Raji (cell line): ENCODE data around the gene GRB10.

Experiments
- POLR2A ChIP-seq: IDR thresholded peaks from 2 replicates; pipeline ENCODE4 v1.6.1; 2011; ENCODE audit warnings: low read depth, low read length, control low read depth; ENCODE audit not compliant: insufficient read depth

GRB10 gene

DNA sequence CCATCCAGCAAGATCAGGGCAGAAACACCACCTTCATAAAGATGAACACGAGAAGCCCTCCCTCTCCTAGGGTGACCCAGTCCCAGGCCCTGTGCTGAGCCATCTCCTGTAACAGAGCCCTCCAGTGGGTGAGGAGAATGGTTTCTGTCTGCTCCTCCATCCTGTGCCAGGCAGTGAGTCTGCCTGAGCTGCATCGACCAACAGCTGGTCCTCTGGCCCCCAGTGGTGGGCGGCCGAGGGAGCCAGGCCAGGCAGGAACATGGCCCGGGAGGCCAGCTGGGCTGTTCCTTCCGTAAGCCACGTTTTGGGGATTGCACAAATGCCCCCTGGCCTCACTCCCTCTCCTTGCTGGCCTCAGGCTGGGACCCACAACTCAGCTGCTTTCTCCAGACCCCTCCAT lies 73.5 kb downstream of the GRB10 start:
- no peak for TF ChIP-seq POLR2A

DNA sequence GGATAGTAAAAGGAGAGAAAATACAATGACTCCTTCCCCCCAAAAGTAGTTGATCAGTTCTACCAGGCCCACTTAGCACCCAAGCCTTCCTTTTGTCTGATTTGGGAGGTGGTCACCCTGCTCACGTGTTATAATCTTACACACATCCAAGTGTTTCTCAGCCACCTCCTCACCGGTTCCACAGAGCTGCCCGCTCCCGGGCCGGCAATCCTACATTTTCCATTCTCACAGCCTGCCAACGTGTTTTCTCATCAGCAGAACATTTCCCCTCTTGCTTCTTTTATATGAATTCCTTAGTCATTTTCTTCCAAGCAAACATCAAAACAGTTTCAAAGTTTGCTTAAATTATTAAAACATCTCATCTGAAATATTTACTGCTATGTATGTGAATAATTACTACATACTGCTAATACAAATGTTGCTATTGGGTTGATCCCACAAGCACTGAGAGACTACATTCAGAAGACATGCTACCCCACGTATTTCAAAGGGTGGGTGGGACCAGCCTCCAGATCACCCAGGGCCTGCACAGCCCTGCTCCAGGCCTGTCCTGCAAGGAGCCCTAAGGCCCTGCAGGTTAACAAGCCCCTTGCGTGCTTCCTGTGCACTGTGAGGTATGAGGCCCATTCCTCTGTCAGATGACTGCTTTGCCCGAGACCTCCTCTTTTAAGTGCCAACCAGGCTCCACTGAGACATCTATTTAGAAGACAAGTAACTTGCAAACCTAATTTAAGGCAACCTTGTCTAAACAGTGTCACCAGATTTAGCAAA lies 75.3 kb downstream of the GRB10 start:
- no peak for TF ChIP-seq POLR2A

DNA sequence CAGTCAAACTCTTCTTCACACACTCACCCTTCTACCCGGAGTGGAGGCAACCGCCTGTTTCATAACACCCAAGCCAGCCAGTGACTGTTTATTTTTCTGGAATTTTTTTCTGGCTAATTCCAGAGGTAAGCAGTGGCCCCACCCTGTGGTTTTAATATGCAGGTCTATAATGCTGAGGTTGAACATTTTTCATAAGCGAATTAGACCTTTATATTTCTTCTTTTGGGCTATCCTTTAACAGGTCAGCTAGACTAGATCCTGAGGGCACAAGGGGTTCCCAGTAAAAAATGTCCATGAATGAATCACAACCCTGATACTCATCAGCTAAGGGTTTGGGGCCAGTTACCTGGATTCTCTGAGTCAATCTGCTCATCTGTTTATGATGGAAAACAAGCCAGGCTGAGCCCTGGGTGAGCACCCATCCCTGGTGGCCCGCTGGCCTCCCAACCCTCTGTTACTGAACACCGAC lies 76.2 kb downstream of the GRB10 start:
- no peak for TF ChIP-seq POLR2A

DNA sequence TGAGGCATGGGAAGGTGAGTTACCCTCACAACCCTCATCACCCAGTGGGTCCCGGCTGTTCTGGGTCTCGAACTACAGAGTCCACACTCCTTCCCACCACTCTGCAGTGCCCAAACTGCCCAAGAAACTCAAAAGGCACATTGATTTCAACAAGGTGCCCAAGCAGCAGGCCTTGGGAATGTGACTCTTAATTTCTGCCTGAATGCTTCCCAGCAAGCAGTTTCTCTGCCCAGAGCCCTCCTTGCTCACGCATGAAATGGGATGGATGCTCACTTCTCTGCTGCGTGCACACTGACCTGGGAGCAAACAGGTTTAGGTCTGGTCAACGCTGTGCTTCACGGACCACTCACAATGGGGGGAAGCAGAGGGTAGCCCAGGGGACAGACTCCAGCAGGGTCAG lies 77.9 kb downstream of the GRB10 start:
- no peak for TF ChIP-seq POLR2A

DNA sequence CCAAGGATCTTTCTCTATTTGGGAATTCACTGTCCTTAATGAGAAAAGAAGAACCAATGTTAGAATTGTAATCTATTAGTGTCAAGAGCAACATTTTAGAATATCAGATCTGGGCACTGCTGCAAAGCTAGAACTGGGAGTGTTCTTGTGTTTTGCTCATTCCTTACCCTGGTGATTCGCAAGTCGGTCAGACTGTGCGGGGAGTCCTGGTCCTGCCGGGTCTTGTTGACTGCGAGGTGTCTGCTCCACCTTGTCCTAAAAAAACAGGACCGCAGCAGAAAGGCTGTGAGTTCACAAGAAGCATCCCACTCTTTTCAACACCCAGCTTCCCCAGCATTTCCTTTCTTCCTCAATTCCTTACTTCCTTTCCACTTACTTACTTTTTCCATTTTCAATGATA lies 79.0 kb downstream of the GRB10 start:
- TF ChIP-seq POLR2A: no peak

DNA sequence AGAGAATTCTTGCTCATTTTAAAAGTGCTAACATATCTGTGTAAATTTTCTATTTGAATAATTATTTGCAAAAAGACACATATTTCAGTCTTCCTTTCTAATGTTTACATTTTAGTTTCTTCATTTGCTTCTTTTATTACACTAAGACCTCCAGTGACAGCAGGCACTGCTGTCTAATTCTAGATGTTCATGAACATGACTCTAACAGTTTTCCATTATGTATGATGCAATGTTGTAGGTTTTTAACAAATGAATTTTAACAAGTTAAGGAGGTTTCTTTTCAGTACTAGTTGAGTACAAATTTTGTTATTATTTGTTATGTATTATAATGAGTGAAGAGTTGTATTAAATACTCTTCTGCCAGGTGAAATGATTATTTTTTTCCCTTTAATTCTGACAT lies 83.6 kb downstream of the GRB10 start:
- TF ChIP-seq POLR2A: no peak

DNA sequence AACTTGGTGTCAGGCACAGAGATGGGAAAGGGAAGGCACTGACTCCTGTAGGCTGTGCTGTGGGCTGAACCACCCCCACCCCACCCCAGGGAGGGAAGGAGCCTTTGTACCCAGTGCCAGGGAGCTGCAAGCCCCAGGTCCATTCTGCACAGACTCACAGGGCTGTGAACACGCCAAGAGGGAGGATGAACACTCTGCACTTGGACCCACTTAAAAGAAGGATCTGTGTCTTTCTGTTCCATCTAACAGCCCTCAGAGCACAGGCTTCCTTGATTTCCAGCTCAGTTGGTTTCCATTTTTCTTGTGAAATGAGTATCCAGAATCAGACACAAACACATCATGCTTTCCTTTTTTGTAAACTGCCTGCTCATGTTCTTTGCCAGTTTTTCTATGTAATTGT lies 84.9 kb downstream of the GRB10 start:
- TF ChIP-seq POLR2A: no peak

DNA sequence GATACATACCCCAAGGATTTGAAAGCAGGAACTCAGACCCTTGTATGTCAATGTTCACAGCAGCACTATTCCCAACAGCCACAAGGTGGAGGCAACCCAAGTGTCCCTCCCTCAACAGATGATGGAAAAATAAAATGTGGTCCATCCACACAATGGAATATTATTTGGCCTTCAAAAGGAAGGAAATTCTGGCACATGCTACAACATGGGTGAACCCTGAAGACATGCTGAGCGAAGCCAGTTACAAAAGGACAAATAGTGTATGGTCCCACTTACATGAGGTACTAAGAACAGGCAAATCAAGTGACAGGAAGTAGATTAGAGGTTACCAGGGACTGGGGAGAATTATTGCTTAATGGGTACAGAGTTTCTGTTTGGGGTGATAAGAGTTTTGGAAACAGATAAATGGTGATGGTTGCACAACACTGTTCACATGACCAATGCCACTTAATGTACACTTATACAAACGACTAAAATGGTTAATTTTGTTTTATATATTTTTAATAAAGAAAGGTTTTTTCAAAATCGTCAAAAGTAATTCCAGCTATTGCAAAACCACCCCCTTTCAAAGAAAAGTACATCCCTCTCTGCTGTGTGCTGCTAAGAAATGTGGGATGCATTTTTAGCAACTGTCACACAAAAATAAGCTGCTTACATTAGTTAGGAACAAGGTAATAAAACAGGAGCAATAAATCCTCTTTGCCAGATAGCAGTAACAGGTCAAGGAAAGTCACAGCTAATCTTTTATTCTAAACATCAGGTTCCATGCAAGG lies 85.7 kb downstream of the GRB10 start:
- TF ChIP-seq POLR2A: no peak

DNA sequence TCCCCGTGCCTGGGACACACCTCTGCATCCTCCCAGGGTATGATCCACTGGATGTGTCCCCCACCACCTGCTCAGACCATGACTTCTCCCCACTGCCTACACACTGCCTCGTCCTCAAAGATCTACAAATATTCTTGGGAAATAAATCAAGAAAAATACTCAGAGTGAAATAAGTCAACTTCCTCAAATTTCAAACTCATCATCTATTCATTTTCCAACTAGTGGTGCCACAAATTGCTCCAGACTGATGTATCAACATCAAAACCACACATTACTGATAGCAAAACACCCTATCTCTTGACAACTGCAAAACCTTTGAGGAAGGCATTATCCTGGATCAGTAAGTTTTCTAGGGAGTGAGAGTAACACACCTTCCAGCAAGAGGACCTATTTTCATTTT lies 87.7 kb downstream of the GRB10 start:
- TF ChIP-seq POLR2A: no peak

DNA sequence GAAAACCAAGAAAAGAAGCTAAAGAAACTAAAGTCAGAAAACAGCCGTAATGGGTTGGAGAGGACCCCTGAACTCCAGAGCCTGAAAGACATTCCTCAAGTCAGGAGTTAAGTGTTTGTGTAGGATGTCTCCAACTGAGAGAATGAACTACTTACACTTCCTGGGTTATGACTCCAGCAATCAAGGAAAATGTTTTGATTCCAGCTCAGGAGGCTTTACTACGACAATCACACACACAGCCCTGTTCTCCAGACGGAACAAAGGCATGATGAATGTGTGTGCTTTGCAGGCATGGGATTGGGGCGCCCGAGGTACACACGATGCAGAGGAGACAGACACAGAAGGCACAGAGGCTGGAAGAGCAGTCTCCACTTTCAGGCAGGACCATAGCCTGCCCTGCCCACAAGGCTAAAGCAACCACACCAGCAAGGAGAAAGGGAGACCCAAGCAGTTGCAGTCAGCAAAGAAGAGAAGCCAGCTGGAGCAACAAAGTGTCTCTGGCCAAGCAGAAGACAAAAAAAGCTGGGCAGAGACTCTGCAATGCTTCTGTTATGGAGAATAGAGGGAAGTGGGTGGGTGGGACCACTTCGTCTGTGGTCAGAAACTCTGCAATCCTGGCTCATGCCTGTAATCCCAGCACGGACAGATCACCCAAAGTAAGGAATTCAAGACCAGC lies 89.1 kb downstream of the GRB10 start:
- TF ChIP-seq POLR2A: no peak

DNA sequence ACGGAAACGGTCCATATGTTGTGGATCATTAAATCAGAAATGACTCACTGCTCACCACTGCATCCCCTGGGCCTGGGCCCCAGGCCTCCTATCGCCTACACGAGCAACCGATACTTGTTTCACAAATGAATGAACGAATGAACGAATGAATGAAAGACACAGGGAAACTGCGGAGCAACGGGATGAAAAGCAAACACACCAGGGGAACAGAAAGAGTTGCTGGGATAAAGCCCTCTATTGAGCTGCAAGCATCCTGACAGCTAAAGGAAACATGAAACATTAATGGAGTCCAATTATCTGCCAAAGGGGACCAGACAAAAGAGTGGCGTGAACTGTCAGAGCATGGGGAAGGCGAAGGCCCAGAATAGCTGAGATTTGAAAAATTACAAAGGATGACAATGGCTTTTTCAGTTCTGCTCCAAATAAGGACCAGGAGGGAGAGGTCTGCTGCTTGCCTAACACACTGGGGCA lies 92.1 kb downstream of the GRB10 start:
- TF ChIP-seq POLR2A: no peak

DNA sequence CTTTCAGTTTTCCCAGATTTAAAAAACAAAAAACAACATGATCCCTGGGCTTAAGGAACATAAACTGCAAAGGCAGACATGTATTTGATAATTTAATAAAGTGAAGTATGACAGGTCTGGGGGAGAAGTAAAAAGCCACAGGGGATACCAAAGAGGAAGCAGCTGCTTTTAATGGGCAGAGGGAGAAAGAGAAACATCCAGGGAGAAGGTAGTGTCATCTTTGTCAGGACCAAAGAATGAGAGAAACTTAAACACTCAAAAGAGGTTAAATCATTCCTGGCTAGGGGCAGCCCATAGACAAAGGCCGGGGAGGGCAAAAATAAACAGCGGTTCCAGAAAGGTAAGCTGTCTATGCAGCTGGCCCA lies 94.5 kb downstream of the GRB10 start:
- TF ChIP-seq POLR2A: no peak

DNA sequence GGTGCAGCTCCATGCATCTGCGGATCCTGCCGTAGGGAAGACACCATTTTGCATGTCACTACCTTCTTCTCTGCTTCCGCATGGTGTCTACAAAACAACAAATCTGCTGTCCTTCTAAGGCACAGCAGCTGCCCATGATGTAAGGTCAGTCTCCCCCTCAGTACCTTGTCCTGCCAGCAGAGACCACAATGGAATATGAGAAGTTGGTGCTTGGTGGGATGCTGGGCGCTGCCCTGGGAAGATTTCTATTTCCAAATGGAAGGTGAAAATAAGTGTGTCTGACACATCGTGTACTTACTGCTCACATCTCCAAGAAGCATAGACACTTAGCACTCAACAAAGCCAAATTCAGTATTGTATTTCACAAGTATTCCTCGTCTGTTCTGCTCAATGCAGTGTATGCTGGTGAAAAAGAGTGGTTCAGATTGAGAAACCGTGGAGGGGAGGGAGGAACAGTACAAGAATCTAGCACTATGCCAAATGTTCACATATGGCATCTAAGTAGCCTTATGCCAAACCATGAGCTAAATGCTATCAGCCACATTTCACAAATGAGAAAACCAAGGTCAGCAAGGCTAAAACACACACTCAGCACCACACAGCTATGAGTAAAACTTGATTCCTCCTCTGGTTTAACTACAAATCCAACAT lies 95.0 kb downstream of the GRB10 start:
- TF ChIP-seq POLR2A: no peak

DNA sequence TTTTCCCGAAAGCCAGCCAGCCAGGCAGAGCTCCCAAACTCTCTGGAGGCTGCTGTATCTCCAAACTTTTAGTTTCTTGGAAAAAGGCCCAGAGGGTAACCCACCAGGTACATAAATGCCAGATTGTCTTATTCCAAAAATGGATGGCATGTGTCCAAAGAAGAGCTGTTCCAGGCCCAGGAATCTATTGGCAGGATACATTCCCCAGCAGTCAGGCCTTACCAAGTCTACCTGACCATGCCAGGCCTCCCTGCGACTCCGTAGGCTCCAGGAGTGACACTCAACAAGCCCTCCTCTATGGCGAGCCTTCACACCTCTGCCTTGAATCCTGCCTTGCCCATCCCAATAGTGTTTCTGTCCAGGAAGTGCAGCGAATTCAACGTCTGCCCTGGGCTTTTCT lies 95.6 kb downstream of the GRB10 start:
- TF ChIP-seq POLR2A: no peak
